Measurements from ENCODE around the gene PPP1R1A. TPM values are rescaled to one million over a fixed set of nuclear protein-coding genes. Genes with fewer than 3 reads are reported as not detected.

Gene PPP1R1A
- total RNA-seq, 1 experiment from 2014 or later = 8.5 TPM

- H3K23ac ChIP-seq (ENCODE audit: insufficient read length, low read depth, low read length) = no peak within 1 kb of the TSS
- Mint-ChIP-seq H3K36me3 (ENCODE audit: insufficient read depth in 1 of 3, low read depth in 3 of 3) (no peaks in the 10 kb centered on the region), H3K4me1 (peaks cover 2 to 3% of the 10 kb centered on the region in 2 experiments; a peak in 2 of 4 replicates), H3K9me3 (peaks cover 0 to 2% of the 10 kb centered on the region in 2 experiments; a peak in 1 of 5 replicates), H3K27me3 (ENCODE audit: low read depth) (peaks cover 43% of the 10 kb centered on the region), H3K4me3 (no peak within 1 kb of the TSS; a peak in 2 of 5 replicates), H3K27ac (no peak within 1 kb of the TSS; a peak in 1 of 7 replicates)
- no peak within 1 kb of the TSS for H3T11ph ChIP-seq (ENCODE audit: low read length)
- no peak within 1 kb of the TSS for H2AK5ac ChIP-seq (ENCODE audit: insufficient read length, low read length)
- no peaks in the 10 kb centered on the region for H3K23me2 ChIP-seq (ENCODE audit: insufficient read length, low read depth, low read length, poor library complexity, severe bottlenecking)
- no peaks in the 10 kb centered on the region for H3K79me2 ChIP-seq (ENCODE audit: insufficient read depth, low read length)
- H4K20me1 ChIP-seq (ENCODE audit: control insufficient read depth, insufficient read depth, insufficient read length) = no peaks in the 10 kb centered on the region
- no peak within 1 kb of the TSS for H4K91ac ChIP-seq (ENCODE audit: insufficient read length, low read depth, low read length)
- no peak within 1 kb of the TSS for H3K4ac ChIP-seq (ENCODE audit: low read depth, low read length)
- H3K27ac ChIP-seq (ENCODE audit: insufficient read length, low read depth, low read length) = no peak within 1 kb of the TSS
- H4K5ac ChIP-seq (ENCODE audit: insufficient read length, low read depth, low read length) = no peak within 1 kb of the TSS
- H2BK20ac ChIP-seq (ENCODE audit: low read depth, low read length, poor library complexity, severe bottlenecking) = no peak within 1 kb of the TSS
- DNase-seq = peak; percentile 16
- no peak within 1 kb of the TSS for H2BK12ac ChIP-seq (ENCODE audit: insufficient read length, low read depth, low read length)
- H3K9me3 ChIP-seq (ENCODE audit: control insufficient read depth, low read depth, low read length) = no peaks in the 10 kb centered on the region
- no peaks in the 10 kb centered on the region for H3K27me3 ChIP-seq (ENCODE audit: insufficient read depth, low read length)
- H3K9ac ChIP-seq (ENCODE audit: extremely low read depth, insufficient read length, low read length) = no peak within 1 kb of the TSS
- no peak within 1 kb of the TSS for H3K14ac ChIP-seq (ENCODE audit: insufficient read depth, low read length)
- H3K18ac ChIP-seq (ENCODE audit: insufficient read length, low read depth, low read length) = no peak within 1 kb of the TSS
- no peaks in the 10 kb centered on the region for H3K79me1 ChIP-seq (ENCODE audit: insufficient read depth, low read depth, low read length, poor library complexity, severe bottlenecking)
- H3K56ac ChIP-seq (ENCODE audit: insufficient read length, low read depth, low read length) = no peak within 1 kb of the TSS
- no CpG with 5 or more reads among the region's 2 CpGs for WGBS (ENCODE audit: extremely low coverage, insufficient read length, low lambda C conversion rate)
- H2BK120ac ChIP-seq (ENCODE audit: low read depth, low read length, poor library complexity, severe bottlenecking) = no peak within 1 kb of the TSS
- H4K8ac ChIP-seq (replicated peaks; ENCODE audit: insufficient read length, low read depth, low read length) = no peak within 1 kb of the TSS
- no peak within 1 kb of the TSS for H2AFZ ChIP-seq (ENCODE audit: low read length)
- no peak within 1 kb of the TSS for H2BK5ac ChIP-seq (ENCODE audit: insufficient read length, low read length)
- TF ChIP-seq CTCF (conservative IDR thresholded peaks at IDR 0.05) = no peak
- no peak within 1 kb of the TSS for H3K4me2 ChIP-seq (ENCODE audit: insufficient read depth, insufficient read length, low read length)
- H3K4me1 ChIP-seq (ENCODE audit: insufficient read depth, low read length) = no peaks in the 10 kb centered on the region
- H2BK15ac ChIP-seq (ENCODE audit: low read depth, low read length) = no peak within 1 kb of the TSS
Measured at GRCh38 chr12:54634795-54635194, 46.3 kb upstream of the PPP1R1A start, which contains the start of gene LACRT. TSS of gene LACRT (minus strand) at chr12:54634895. CDS start at chr12:54634841, 54 bp downstream.
